Stimulated activated CD8-positive, alpha-beta memory T cell treated with anti-CD3 and anti-CD28 coated beads, Interleukin-12 subunit alpha, Interleukin-12 subunit beta, amount 100 ng/mL, for 24 hours (primary cell): ENCODE measurements around the gene ARF1.

Experiments
- DNase-seq: peaks from one replicate; pipeline ENCODE4 v3.0.0-alpha.2; 2020; ENCODE audit errors: extremely low read depth

Gene ARF1

DNA sequence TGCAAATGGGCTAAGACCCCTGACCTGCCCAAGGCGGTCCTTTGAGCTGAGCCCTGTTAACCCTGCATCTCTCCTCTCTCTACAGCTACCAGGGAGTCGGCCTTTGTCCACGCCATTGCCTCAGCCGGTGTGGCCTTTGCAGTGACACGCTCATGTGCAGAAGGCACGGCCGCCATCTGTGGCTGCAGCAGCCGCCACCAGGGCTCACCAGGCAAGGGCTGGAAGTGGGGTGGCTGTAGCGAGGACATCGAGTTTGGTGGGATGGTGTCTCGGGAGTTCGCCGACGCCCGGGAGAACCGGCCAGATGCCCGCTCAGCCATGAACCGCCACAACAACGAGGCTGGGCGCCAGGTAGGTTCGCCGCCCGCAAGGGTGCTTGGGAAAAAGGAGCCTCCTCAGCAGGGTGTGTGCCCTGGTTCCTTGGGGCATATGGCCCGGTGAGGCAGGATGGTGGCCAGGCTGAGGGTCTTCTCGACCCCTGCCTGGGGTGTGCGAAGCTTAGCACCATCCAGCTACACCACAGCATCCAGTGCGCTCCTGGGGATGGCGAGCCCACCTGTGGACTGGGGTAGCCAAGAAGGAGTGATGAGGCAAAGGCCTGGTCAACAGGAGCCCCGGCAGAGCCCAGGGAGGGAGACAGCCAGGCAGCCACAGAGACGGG, 31.8 kb upstream of the ARF1 start:
- no peak for DNase-seq

DNA sequence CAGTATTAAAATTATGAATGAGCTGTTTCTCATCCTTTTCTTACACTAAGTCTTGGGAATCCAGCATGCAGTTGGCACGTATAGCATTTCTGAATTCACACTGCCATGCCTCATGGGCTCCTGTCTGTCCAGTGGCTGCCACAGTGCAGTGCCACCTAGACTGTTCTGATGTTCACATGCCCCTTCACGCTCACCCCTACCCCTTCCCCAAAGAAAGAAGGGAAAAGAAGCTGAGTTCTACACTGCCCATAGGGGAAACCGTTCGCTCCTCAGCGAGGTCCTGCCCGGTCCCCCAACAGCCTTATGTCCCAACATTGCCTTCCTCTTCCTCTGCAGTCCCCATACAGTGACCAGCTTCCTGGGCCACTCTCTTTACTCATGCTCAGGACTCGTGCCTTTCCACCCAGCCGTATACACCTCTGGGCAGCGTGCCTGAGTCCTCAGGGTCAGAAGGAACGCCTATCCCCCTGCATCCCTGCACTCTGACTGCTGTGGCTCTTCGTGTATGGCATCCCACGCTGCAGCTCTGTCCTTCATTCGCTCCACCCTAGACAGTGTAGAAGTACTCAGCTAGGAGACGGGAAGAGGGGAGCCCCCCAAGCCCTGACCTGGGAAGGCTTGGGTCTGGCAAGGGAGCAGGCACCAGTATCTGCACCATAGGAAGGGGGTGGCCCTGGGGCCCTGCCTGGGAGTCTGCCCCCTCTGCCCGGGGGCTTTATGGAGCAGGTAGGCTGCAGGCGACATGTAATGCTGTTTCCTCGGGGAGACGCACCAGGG, 24.1 kb upstream of the ARF1 start:
- DNase-seq: no peak

DNA sequence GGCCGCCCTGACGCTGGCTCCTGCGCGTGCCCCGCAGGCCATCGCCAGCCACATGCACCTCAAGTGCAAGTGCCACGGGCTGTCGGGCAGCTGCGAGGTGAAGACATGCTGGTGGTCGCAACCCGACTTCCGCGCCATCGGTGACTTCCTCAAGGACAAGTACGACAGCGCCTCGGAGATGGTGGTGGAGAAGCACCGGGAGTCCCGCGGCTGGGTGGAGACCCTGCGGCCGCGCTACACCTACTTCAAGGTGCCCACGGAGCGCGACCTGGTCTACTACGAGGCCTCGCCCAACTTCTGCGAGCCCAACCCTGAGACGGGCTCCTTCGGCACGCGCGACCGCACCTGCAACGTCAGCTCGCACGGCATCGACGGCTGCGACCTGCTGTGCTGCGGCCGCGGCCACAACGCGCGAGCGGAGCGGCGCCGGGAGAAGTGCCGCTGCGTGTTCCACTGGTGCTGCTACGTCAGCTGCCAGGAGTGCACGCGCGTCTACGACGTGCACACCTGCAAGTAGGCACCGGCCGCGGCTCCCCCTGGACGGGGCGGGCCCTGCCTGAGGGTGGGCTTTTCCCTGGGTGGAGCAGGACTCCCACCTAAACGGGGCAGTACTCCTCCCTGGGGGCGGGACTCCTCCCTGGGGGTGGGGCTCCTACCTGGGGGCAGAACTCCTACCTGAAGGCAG, 23.4 kb upstream of the ARF1 start:
- DNase-seq: no peak

DNA sequence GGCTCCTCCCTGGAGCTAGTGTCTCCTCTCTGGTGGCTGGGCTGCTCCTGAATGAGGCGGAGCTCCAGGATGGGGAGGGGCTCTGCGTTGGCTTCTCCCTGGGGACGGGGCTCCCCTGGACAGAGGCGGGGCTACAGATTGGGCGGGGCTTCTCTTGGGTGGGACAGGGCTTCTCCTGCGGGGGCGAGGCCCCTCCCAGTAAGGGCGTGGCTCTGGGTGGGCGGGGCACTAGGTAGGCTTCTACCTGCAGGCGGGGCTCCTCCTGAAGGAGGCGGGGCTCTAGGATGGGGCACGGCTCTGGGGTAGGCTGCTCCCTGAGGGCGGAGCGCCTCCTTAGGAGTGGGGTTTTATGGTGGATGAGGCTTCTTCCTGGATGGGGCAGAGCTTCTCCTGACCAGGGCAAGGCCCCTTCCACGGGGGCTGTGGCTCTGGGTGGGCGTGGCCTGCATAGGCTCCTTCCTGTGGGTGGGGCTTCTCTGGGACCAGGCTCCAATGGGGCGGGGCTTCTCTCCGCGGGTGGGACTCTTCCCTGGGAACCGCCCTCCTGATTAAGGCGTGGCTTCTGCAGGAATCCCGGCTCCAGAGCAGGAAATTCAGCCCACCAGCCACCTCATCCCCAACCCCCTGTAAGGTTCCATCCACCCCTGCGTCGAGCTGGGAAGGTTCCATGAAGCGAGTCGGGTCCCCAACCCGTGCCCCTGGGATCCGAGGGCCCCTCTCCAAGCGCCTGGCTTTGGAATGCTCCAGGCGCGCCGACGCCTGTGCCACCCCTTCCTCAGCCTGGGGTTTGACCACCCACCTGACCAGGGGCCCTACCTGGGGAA, 22.7 kb upstream of the ARF1 start:
- no peak for DNase-seq

DNA sequence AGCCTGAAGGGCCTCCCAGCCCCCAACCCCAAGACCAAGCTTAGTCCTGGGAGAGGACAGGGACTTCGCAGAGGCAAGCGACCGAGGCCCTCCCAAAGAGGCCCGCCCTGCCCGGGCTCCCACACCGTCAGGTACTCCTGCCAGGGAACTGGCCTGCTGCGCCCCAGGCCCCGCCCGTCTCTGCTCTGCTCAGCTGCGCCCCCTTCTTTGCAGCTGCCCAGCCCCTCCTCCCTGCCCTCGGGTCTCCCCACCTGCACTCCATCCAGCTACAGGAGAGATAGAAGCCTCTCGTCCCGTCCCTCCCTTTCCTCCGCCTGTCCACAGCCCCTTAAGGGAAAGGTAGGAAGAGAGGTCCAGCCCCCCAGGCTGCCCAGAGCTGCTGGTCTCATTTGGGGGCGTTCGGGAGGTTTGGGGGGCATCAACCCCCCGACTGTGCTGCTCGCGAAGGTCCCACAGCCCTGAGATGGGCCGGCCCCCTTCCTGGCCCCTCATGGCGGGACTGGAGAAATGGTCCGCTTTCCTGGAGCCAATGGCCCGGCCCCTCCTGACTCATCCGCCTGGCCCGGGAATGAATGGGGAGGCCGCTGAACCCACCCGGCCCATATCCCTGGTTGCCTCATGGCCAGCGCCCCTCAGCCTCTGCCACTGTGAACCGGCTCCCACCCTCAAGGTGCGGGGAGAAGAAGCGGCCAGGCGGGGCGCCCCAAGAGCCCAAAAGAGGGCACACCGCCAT, 21.9 kb upstream of the ARF1 start:
- no peak for DNase-seq

DNA sequence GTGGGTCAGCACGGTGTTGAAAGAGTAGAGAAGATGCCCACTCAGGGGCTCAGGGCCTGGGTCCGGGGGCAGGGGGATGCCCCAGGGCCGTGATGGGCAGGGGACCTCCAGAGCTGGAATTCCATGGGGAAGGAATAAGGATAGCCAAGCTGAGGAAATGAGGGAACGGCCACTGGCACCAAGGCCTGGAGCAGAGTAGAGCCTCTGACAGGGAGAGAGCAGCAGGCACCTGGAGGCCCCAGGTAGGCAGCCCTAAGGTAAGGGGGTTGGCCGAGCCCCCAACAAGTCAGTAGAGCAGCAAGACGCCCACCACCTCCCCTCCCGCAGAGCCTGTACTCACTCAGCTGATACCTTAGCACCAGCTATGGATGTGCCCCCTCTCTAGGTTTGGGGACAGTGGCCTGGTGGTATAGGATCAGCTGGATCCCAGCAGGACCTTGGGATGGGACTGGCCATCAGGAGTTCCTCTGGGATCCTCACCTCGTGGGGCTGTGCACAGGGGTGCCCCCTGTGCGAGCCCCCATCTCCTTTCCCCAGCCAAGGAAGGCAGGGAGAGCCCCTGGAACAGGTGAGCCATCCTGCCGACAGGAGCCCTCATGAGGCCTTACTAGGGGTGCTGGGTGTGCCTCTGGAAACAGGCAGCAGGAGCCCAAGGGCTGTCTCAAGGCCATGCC, 21.0 kb upstream of the ARF1 start:
- no peak for DNase-seq

DNA sequence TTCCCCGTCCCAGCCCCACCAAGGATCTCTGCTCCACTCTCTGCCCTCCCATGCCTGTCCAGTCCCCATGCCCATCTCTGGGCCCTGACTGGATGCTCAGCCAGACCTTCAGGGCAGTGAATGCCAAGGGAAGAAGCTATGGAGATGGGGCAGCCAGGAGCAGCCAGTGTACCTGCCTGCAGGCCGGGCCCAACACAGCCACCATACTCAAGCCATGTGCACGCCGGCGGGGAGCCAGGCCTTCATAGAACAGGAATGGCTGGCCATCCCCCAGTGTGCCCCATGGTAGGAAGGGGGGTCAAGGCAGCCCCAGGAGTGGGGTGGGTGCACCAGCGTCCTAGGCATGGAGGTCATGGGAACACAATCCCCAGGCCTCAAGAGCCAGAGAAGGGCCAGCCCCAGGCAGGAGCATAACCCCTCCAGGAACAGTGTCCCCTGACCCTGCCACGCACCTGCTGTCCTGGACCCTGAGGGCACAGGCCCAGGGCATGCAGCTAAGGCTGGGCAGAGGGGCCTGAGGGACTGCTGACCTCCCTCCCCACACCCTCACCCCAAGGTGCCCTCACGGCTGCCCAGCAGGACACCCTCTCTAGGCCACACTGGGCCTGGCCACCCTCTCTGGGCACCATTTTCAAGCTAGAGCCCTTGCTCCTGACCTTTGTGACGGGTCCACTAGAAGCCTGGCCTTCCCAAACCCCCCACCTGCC, 20.3 kb upstream of the ARF1 start:
- DNase-seq: no peak

DNA sequence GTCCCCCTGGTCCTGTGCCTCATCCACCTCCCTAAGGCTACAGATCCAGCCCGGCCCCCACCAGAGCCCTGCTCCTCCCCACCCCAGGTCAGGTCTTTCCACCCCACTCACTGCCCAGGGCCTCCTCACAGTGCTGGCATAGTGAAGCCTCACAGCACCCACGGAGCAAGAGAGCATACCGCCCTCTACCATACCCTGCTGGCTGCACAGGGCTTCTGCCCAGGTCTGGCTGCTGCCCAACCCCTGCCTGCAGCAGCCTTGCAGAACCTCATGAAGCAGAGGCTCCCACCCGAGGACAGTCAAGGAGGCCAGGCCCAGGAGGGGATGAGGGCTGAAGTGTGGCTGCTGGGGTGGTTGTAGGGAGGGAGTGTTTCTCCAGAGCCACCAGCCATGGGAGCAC, 19.7 kb upstream of the ARF1 start:
- DNase-seq: no peak

DNA sequence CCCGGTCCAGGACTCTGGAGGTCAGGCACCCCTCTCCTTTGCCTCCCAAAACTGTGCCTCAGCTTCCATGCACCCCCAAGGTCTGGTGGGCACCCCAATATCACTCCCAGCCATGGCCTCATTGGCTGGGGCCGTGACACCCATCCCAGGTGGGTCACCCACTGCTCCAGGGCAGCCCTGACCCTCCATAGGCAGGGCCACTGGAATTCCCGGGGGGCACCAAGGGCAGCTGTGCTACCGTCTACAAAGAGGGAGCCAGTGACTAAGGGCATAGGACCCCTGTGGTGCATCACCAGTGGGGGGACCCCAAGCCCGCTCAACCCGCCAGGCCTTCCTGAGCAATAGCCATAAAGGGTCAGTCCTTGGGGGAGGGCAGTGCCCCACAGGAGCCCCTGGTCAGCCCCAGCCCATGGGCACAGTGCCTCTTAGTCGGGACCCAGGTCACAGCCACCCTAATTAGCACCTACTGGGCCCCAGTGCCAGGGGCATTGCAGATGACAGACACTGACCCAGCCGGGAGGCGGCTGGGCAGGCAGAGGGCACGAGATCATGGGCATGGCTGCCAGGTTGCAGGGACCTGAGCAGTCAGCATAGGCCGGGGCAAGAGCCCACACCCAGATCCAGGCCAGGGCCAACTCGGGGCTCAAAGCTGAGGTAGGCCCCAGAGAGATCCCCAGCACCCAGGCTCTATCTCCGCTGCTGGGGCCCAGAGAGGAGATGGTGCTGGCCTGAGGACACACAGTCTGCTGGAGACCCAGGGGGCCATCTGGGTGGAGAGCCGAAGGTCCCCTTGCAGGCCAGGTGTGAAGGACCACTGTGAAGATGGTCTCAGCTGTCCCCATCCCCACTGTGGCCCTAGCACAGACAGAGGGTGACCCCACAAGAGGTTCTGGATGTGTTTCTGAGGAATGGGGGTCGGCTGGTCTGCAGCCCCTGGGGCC, 19.0 kb upstream of the ARF1 start:
- no peak for DNase-seq

DNA sequence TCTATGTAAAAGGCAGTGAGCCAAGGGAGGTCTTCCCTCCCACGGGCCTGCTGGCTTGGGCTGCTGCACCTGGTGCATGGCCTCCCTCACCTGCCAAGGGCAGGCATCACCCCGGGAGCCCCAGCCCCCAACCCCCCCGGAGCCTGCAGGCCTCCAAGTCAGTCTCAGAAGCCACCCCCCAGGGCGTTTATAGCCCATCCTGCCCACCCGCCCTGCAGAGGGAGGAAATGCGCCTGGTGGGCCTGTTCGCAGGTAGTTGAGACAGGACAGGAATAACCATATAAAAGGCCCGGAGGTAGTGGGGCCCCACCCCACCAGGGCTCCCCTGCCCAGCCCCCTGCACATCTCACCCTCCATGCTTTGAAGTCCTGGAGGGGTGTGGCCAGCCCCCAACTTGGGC, 18.2 kb upstream of the ARF1 start:
- DNase-seq: no peak

DNA sequence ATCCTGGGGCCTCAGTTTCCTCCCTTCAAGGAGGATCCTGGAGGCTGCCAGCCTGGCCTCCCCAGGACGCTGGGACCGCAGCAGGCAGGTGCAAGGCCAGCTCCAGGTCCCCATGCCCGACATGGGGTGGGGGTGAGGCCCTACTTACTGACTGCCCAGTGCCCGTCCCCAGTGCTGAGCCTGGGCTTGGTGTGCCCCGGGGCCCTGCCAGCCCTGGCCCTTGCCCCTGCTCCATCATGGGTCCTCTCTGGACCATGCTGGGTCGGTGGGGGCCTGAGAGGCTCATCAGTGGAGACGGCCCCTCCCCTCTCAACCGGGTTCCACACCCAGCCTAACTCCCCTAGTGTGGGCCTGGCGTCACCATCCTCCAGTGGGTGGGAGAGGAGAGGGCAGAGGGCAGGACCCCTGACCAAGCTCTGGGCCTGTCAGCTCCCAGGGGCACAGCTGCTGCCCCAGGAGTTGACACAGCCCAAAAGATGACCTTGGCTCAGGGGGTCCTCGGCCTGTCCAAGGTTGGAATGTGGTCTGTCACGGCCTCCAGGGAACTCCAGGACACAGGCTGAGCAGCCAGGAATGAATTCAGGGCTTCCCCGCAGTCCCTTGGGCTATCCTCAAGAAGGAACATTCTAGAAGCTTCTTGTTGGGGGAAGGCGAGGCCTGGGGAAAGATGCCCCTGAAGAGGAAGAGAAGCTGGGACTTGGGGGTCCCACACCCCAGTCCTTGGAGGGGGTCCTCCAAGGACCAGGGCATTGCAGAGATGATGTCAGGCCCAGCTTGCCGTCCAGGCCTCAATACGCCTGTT, 17.6 kb upstream of the ARF1 start:
- no peak for DNase-seq

DNA sequence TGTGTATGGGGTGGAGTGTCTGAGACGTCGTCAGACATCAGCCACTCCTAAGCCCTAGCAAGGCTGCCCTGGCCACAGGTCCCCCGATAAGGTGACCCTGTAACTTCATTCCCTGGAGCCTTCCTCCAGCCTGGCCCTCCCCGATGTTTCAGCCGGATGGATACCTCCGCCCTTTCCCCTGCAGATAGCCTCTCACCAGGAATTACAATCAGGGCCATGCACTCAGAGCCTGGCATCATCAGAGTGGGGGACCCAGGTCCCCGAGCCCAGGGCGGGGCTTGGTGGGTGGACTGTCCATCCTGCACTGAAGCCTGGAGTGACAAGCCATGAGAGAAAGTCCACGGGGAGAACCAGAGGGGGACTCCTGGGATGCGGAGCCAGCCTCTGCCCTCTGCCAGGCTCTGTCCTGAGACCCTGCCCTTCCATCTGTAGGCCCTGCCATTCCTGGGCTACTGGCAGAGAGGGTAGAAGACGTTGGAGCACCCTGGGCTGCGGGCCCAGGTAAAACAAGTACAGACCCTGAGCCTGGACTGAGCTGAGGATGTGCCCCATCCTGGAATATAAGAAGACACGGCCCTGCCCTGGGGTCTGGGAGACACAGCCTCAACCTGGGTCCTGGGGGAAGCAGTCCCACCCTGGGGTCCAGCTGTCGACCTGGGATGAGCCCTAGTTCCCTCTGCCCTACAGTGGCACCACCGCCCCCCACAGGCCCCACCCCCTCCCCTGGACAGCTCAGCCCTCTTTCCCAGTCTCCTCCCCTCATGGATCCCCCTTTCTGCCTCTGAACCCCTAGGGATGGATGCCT, 16.8 kb upstream of the ARF1 start:
- DNase-seq: no peak

DNA sequence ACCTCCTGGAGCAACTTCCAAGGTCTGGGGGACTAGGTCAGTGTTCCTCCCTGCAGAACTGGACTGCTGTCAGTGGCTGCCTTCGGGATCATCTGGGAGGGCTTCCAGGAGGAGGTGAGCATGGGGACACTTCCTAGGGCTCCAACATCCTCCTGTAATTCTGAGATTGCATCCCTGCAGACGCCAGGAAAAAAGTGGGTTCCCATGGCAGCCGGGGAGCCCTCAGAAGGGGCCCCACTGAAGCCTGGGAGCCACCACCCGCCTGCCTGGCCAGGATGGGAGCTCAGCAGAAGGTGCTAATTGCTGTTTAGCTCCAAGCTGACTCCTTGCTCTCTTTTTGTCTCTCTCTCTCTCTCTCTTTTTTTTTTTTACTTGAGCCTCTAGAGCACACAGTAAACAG, 16.1 kb upstream of the ARF1 start:
- no peak for DNase-seq

DNA sequence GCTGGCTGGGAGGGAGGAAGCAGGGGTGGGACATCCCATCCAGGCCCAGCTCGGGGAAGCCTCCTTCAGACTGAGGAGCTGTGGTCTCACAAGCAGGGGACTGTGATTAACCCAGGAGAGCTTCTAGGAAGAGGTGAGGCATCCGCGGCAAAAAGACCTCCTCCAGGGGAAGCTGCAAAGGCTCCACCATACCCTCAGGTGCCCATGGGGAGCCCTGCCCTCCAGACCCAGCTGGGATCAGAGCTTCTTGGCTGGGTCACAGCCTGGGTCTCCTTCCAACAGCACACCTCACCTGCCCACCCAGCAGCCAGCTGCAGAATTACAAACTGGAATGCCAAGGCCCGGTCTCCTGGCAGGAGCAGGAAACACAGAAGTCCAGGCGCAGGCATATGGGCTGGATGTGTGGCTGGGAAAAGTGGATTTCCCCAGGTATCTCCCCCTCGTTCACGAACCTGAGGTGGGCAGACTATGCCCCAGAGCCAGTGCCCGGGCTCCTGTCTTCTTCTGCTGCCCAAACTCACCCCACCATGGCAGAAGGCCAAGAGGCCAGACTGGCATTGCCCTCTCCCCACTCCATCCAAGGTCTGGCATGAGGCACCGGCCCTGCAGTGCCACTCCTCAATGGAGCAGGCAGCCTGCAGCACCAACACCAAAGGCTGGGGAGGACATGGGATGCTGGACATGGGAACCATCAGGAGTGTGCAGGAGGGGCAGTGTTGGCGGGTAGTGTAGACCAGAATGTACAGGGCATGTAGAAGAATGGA, 15.4 kb upstream of the ARF1 start:
- DNase-seq: no peak

DNA sequence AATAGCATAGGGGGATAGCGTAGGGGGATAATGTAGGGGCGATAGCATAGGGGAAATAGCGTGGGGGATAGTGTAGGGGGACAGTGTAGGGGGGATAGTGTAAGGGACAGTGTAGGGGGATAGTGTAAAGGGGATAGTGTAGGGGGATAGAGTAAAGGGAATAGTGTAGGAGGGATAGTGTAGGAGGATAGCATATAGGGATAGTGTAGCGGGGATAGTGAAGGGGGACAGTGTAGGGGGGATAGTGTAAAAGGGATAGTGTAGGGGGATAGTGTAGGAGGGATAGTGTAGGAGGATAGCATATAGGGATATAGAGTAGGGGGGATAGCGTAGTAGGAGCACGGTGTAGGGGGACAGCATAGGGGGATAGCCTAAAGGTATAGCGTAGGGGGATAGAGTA, 14.1 kb upstream of the ARF1 start:
- no peak for DNase-seq

DNA sequence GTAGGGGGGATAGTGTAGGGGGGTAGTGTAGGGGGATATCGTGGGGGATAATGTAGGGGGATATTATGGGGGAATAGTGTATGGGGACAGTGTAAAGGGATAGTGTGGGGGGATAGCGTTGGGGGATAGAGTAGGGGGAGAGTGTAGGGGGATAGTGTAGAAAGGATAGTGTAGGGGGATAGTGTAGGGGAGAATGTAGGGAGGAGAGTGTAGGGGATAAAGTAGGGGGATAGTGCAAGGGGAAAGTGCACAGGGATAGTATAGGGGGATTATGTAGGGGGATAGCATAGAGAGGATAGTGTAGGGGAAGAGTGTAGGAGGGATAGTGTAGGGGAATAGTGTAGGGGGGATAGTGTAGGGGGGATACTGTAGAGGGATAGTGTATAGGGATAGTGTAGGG, 12.3 kb upstream of the ARF1 start:
- no peak for DNase-seq

DNA sequence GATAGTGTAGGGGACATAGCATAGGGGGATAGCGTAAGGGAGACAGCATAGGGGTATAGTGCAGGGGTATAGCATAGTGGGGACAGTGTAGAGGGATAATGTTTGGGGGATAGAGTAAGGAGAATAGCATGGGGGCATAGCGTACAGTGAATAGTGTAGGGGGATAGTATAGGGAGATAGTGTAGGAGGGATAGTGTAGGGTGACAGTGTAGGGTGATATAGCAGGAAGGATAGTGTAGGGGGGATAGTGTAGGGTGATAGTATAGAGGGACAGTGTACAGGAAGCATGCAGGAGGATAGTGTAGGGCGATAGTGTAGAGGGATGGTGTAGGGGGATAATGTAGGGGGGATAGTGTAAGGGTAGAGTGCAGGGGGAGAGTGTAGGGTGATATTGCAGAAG, 11.7 kb upstream of the ARF1 start:
- no peak for DNase-seq
